SK-N-MC (cell line): ENCODE data around the gene ZKSCAN2.

ENCODE experiments used
- DNase-seq: peaks from one replicate; pipeline ENCODE4 v3.0.0-alpha.2; 2011; ENCODE audit warnings: low read depth, low spot score
- H3K27ac ChIP-seq: fragments of 200-600 bp; sonication (generic); 2 replicates; pipeline ENCODE4 v1.5.1; 2016; ENCODE audit warnings: mixed run types
- H3K36me3 ChIP-seq: fragments of 200-600 bp; sonication (generic); 2 replicates; pipeline ENCODE4 v1.6.1; 2017; ENCODE audit warnings: antibody characterized with exemption, low read length, mixed read lengths; ENCODE audit not compliant: insufficient read depth
- H3K4me3 ChIP-seq: fragments of 200-600 bp; sonication (generic); 2 replicates; pipeline ENCODE4 v1.5.1; 2016
- H3K9ac ChIP-seq: fragments of 200-600 bp; sonication (generic); 2 replicates; pipeline ENCODE4 v1.8.0; 2017; ENCODE audit warnings: mixed run types, mixed read lengths; ENCODE audit not compliant: insufficient read length
- H3K9me3 ChIP-seq: fragments of 200-600 bp; sonication (generic); 2 replicates; pipeline ENCODE4 v1.6.1; 2017; ENCODE audit warnings: low read depth, mild to moderate bottlenecking, antibody characterized with exemption, low read length, moderate library complexity, mixed read lengths
- EZH2 ChIP-seq: fragments of 200-600 bp; sonication (generic); IDR thresholded peaks from one replicate; pipeline ENCODE4 v1.6.1; 2017; ENCODE audit warnings: antibody characterized with exemption
- FOXP2 ChIP-seq: optimal IDR thresholded peaks from 2 replicates; pipeline ENCODE3; 2011; ENCODE audit warnings: mild to moderate bottlenecking, moderate library complexity; ENCODE audit not compliant: insufficient read depth; ENCODE audit errors: extremely low read length, control extremely low read depth
- POLR2AphosphoS5 ChIP-seq: IDR thresholded peaks from 2 replicates; pipeline ENCODE4 v1.6.1; 2012; ENCODE audit warnings: mild to moderate bottlenecking, low read depth, low read length, borderline replicate concordance

The ZKSCAN2 gene

DNA sequence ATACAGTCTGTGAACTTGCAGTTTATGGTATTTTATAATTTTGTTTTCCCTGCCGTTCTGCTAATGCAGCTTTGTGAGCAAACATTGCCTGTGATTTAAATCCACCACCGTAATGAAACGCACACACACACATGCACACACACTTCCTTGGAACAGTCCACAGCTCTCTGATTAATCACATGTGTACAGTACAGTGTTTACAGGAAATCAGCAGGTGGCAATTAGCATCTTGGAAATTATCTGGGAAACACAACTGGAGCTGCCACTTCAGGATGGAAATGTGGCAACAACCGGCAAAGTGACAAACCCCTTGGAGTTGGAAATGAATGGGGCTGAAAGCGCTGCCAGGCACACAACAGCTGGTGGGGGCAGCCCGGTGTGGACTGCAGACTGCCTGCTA is 12.9 kb upstream of the ZKSCAN2 start:
- peak; percentile 42; the same call in 1 of the 2 replicates for TF ChIP-seq POLR2AphosphoS5
- peak; percentile 100 for TF ChIP-seq FOXP2
- no peak for TF ChIP-seq EZH2
- Histone ChIP-seq H3K4me3 (peak overlapping the region; percentile 31), H3K36me3 (no peaks in the 10 kb centered on the region), H3K9me3 (no peaks in the 10 kb centered on the region), H3K27ac (peak overlapping the region; percentile 48), H3K9ac (no peak overlapping the region)
- peak; percentile 77 for DNase-seq

DNA sequence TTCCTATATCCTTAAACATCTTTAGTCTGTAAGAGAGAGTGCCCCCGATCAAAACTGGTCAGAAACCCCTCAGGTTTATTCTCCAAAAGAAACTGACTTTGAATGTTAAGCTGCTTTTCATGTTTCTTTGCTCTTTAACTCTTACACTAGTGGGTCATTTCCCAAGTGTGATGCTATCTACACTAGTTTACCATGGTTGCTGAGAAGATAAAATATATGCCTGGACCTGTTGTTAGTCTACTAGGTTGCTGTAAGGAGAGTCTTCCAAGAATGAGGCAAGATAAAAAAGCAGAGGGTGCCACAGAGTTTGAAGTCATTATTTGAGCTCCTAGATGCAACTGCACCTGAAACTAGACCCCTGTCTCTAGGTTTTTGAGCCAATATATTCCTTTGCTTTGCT is 12.2 kb upstream of the ZKSCAN2 start:
- Histone ChIP-seq H3K9me3 (no peaks in the 10 kb centered on the region), H3K9ac (no peak overlapping the region), H3K27ac (peak overlapping the region; percentile 48), H3K36me3 (no peaks in the 10 kb centered on the region), H3K4me3 (no peak overlapping the region)
- no peak for TF ChIP-seq FOXP2
- no peak for TF ChIP-seq POLR2AphosphoS5
- DNase-seq = no peak

DNA sequence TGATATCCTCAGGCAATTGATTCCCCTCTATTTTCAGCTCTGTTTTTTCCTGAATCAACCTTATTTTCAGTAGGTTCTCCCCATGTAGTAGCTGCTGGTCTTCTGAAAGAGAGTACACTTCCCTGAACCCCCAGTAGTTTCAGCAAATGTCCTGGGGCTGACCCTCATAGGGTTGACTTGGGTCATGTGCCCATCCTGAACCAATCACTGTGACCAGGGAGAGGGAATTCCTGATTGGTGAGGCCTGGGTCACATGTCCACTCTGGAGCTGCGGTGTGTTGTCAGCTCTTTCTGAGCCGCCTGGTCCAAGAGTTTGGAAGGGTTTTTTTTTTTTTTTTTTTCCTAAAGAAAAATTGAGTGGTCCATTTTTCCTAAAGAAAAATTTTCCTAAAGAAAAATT is 8.3 kb upstream of the ZKSCAN2 start:
- Histone ChIP-seq H3K36me3 (no peaks in the 10 kb centered on the region), H3K9ac (no peak overlapping the region), H3K4me3 (no peak overlapping the region), H3K27ac (no peak overlapping the region), H3K9me3 (no peaks in the 10 kb centered on the region)
- TF ChIP-seq EZH2 (no peak), FOXP2 (no peak), POLR2AphosphoS5 (no peak)
- no peak for DNase-seq

DNA sequence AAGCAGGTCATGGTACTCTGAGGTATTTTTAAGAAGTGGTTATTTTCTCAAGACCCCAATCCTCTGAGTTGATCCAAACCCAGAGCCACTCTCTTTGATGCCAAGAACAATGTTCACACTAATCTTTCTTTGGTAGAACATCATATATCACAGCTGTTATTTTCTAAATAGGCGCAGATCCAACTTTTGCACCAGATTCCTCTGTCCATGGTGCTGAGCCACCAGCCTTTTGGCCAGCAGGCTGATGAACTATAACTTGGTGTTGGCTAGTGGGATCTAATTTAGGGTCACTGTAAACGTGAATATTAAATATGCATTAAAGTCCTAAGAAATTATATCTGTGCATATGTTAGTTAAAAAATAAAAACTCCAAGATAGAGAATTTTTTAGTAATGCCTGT is 7.0 kb upstream of the ZKSCAN2 start:
- TF ChIP-seq FOXP2 (no peak), EZH2 (no peak), POLR2AphosphoS5 (no peak)

DNA sequence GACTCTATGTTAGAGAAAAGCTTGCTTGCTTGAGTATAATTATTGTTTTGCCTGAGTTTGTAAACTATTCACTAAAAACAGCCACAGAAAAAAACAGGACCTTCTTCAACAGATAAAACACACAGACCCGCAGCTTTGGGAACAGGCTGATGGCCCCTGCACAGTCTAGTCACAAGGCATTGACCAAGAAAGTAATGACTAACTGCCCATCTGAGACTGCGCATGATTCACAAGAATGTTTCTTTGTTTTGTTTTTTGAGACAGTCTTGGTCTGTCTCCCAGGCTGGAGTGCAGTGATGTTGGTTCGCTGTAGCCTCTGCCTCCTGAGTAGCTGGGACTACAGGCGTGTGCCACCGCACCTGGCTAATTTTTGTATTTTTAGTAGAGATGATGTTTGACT is 2.8 kb upstream of the ZKSCAN2 start:
- DNase-seq = no peak
- Histone ChIP-seq H3K4me3 (no peak overlapping the region), H3K9me3 (no peaks in the 10 kb centered on the region), H3K36me3 (no peaks in the 10 kb centered on the region), H3K9ac (no peak overlapping the region), H3K27ac (no peak overlapping the region)
- TF ChIP-seq FOXP2 = no peak
- no peak for TF ChIP-seq POLR2AphosphoS5
- TF ChIP-seq EZH2 = no peak

More for the DNA sequence above, 7.0 kb upstream of the ZKSCAN2 start:
- Histone ChIP-seq H3K9ac (no peak overlapping the region), H3K36me3 (no peaks in the 10 kb centered on the region), H3K27ac (no peak overlapping the region), H3K4me3 (no peak overlapping the region), H3K9me3 (no peaks in the 10 kb centered on the region)
- DNase-seq = no peak

DNA sequence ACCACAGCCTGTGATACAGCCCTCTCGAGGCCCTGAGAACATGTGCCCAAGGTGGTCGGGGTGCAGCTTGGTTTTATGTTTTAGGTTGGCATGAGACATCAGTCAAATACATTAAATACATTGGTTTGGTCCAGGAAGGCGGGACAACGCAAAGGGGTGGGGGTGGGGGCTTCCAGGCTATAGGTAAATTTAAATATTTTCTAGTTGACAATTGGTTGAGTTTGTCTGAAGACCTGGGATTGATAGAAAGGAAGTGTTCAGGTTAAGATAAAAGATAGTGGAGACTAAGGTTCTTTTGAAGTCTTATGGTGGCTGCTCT is 1.2 kb upstream of the ZKSCAN2 start:
- TF ChIP-seq FOXP2 (no peak), EZH2 (no peak), POLR2AphosphoS5 (no peak)
- peak overlapping the region; percentile 92 for H3K4me3 ChIP-seq
- H3K9me3 ChIP-seq = no peaks in the 10 kb centered on the region
- H3K36me3 ChIP-seq = peaks cover 14% of the 10 kb centered on the region
- no peak for DNase-seq
- peak overlapping the region; percentile 98 for H3K9ac ChIP-seq
- H3K27ac ChIP-seq = peak overlapping the region; percentile 95

DNA sequence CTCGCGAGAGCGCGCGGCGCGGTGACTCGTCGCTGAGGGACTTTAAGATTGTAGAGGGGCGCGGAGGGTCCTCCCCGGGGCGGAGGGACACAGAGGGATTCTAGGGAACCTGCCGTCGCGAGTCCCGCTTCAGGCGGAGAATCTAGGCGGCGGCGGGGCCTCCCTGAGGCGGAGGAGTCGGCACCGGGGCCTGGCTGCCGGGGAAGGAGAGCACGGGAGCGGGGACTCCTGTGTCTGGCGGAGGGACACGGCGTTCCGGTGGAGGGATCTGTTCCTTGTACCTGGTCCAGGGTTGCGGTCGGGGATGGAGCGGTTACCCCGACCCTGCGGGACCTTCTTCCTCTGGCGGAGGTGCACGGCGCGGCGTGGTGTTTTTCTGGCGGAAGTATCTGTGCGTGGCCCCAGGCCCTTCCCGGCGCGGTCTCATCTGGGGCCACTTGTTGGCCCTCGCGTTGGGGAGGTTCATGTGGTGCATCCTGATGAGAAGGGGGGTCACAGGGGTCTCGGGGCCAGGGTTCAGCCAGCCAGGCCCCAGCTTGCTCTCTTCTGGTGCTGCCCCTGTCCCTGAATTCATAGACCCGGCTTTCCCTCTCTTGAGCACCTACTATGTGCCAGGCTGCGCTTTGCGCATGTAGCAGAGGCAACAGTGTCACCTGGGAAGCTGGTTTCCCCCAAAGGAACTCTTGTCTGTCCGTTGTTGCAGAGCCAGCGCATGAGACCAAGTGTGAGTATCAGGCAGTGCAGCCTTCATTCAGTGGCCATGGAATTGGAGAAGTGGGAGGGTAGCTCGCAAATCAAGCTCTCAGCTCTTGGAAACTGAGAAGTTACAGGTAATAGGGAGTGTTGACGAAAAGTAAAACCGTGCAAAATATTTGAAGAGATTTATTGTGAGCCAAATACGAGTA is 563 bp upstream of the ZKSCAN2 start:
- Histone ChIP-seq H3K36me3 (peaks cover 20% of the 10 kb centered on the region), H3K9ac (peak overlapping the region; percentile 98), H3K9me3 (no peaks in the 10 kb centered on the region), H3K27ac (peak overlapping the region; percentile 95), H3K4me3 (peak overlapping the region; percentile 92)
- TF ChIP-seq FOXP2 (no peak), POLR2AphosphoS5 (peak; percentile 63)
- peak; percentile 56 for DNase-seq

DNA sequence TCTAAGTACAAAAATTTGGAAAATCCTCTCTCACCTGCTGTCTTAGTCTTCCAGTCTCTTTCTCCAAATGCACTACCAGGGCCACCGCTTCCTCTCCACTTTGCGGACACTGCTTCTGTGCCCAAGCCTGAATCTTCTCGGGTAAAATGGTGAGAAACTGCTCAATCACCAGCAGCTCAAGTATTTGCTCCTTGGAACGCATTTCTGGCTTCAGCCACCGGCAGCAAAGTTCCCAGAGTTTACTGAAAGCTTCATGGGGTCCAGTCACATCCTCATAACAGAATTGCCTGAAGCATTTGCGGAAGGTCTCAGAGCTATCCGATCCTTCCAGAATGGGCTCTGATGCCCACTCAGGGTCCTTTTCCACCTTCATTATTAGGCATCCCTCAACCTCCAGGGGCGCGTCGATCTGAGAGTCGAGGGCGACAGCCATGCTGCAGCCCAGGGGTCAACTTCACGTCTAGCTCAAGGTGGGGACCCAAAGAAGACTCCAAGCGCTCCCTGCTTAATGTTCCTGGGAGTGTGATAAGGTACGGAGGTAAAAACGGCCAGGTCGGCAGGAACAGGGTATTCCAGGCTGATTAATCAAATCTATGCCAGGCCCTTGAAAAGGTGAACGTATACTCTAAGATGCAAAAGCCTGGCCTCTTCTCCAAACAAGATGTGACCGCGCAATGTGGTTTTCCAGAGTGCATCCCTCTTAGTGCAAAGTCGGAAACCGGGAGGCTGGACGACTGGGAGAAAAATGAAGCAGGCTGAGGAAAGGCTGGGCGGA is 763 bp downstream of the ZKSCAN2 start:
- Histone ChIP-seq H3K27ac (peak overlapping the region; percentile 95; the same call in 1 of the 2 replicates), H3K4me3 (peak overlapping the region; percentile 92), H3K9me3 (no peaks in the 10 kb centered on the region), H3K9ac (peak overlapping the region; percentile 98), H3K36me3 (peaks cover 33% of the 10 kb centered on the region)
- DNase-seq = no peak
- TF ChIP-seq POLR2AphosphoS5 = peak; percentile 41; the same call in 1 of the 2 replicates
- TF ChIP-seq EZH2 = no peak

DNA sequence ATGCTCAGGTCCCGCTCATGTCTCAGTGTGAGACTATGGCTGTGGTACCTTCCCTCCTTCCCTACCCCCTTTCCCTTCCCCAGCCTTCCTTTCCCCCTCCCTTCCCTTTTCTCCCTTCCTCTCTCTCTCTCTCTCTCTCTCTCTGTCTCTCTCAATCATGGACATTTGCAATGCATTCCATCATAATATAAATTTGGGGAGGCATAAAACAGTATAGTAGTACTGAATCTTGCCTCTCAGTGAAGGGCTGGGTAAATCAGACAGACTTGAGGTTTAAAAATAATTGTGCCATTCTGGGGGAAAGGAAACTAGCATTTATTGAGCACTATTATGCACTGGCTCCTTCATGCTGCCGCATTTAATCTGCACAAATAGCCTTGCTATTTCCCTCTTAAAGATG is 4.3 kb downstream of the ZKSCAN2 start:
- H3K27ac ChIP-seq = no peak overlapping the region
- H3K36me3 ChIP-seq = peaks cover 63% of the 10 kb centered on the region
- DNase-seq = no peak
- H3K4me3 ChIP-seq = no peak overlapping the region
- 0 out of 2 replicates have a peak, but pooled peaks cover 9% of the 10 kb centered on the region for H3K9me3 ChIP-seq
- TF ChIP-seq EZH2 (no peak), FOXP2 (no peak), POLR2AphosphoS5 (no peak)
- no peak overlapping the region for H3K9ac ChIP-seq
